Activated T-helper 1 cell treated with anti-CD3 and anti-CD28 coated beads, Interleukin-12 subunit alpha, Interleukin-12 subunit beta, Interleukin-2, Interleukin-4 antibody, amounts not matched to agents 30 ng/mL and 10 ng/mL and 1 ng/mL, durations not matched to agents 14 hours and 24 hours and 36 hours (primary cell): ENCODE results near the gene INSIG1. TPM values are rescaled to one million over a fixed set of nuclear protein-coding genes. Genes with fewer than 3 reads are reported as not detected.

Source experiments
- DNase-seq: peaks from one replicate; pipeline ENCODE4 v3.0.0; 2021; ENCODE audit warnings: low spot score
- H3K27ac Mint-ChIP-seq: one replicate; pipeline ENCODE4 v1.8.0; 2021; ENCODE audit warnings: mild to moderate bottlenecking, mixed read lengths
- H3K27me3 Mint-ChIP-seq: one replicate; pipeline ENCODE4 v1.8.0; 2022; ENCODE audit warnings: mild to moderate bottlenecking, moderate library complexity, mixed read lengths; ENCODE audit not compliant: insufficient read depth
- H3K36me3 Mint-ChIP-seq: one replicate; pipeline ENCODE4 v1.8.0; 2021; ENCODE audit warnings: low read depth, mixed read lengths
- H3K4me1 Mint-ChIP-seq: one replicate; pipeline ENCODE4 v1.8.0; 2021; ENCODE audit warnings: low read depth, mixed read lengths
- H3K4me3 Mint-ChIP-seq: one replicate; pipeline ENCODE4 v1.8.0; 2021; ENCODE audit warnings: mild to moderate bottlenecking, moderate library complexity, mixed read lengths
- H3K9me3 Mint-ChIP-seq: one replicate; pipeline ENCODE4 v1.8.0; 2021; ENCODE audit warnings: mixed read lengths
- intact Hi-C: fragments of 100-400 bp; cut with micrococcal nuclease; formaldehyde crosslinking; loops from one replicate; pipeline ENCODE4 v1.15.1; 2024
- total RNA-seq: library from RNA; stranded (reverse); gene quantifications from 2 replicates; pipeline ENCODE4 v1.2.3, GENCODE V29; 2022

The INSIG1 gene
- total RNA-seq, 1 donor from 2014 or later: 89.9 TPM

DNA sequence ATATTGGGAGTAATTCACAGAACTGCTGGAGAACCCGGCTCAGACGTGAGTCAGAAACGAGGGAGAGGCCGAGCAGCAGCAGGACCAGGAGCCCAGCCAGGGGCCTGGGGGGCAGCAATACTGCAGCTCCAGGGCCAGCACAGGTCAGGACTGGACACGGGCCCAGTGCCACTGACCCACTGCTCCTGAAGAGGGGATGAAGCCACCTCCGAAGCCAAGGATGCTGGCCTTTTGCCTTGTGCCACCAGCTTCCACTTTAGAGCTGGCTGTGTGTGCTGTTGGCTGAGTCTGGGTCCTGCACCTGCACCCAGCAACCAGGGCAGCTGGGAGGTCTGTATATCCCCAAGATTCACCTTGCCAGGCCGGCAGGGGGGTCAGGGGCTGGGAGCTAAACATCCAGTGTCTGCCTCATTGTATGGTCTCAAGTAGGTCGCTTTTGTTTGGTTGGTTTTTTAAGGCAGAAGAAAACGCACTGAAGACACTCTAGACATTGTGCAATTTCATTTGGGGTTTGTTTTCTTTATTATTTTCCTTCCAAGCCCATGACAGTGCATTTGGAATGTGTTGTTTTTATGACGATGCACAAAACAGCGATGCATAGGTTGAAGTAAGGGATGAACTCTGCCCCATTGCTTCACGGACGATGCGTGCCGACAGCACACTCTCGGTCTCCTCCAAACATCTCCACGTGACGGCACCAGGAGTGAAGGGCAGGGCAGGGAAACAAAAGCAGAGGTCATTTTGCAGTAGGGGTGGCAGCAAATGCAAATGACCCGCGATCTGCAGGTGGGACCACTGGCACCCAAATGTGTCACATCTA is 27.7 kb upstream of the INSIG1 start:
- Mint-ChIP-seq H3K4me3 (no peak overlapping the region), H3K27me3 (peaks cover 7% of the 10 kb centered on the region), H3K27ac (no peak overlapping the region), H3K4me1 (peaks cover 5% of the 10 kb centered on the region), H3K36me3 (no peaks in the 10 kb centered on the region), H3K9me3 (no peaks in the 10 kb centered on the region)
- intact Hi-C loops: no loop called here
- no peak for DNase-seq

DNA sequence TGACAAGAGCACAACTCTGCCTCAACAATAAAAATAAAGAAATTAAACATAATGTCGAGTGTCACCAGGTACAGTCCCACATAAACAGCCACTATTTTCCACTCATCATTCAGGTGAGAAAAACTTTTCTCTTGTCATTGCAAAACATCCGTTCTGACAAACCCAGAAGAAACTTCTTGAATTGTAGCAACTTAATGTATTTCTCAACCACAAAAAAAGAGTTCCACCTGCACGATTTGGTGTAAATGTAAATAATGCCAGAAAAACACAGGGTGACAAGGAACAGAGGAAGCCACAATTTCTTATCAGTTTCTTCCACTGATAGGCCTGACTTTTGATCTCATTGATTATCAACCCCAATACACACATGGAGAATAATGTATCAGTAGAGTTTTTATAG is 26.8 kb upstream of the INSIG1 start:
- Mint-ChIP-seq H3K27me3 (peaks cover 7% of the 10 kb centered on the region), H3K4me1 (peaks cover 5% of the 10 kb centered on the region), H3K27ac (no peak overlapping the region), H3K4me3 (no peak overlapping the region), H3K9me3 (no peaks in the 10 kb centered on the region), H3K36me3 (no peaks in the 10 kb centered on the region)
- intact Hi-C loops: no loop called here
- DNase-seq: no peak

DNA sequence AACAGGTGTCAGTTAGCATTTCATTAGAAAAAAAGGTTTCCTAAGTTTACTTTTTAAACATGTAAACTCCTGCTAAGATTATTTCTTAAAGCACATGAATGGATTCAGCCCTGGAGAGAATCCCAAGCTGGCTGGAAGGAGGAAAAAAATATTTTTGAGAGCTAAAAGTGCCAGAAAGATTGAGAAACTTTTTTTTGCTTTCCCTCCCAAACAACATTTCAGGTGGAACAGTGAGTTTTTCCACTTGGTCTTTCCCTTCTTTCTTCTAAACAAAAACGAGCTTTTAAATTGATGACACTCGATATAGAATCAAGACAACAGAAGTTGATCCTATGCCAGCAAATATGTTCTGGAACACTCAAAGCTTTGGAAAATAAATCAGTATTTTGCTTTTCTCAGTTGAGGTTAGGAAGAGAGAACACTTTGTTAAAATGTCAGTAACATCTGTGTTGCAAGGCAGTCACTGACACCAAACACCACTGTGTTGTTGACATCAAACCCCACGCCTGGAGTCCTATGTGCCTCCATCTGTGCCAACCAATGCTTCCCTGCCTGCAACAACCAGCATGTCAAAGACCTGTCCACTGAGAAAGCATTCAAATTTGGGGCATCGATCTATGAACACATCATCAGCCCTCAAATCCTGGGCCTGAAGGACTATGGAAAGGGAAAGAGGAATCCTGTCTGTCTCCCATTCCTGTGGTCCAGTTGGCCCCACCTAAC is 22.9 kb upstream of the INSIG1 start:
- H3K27ac Mint-ChIP-seq: no peak overlapping the region
- H3K4me3 Mint-ChIP-seq: no peak overlapping the region
- intact Hi-C loops: no loop called here
- H3K9me3 Mint-ChIP-seq: no peaks in the 10 kb centered on the region
- DNase-seq: no peak
- H3K4me1 Mint-ChIP-seq: peaks cover 20% of the 10 kb centered on the region
- H3K27me3 Mint-ChIP-seq: peaks cover 11% of the 10 kb centered on the region
- H3K36me3 Mint-ChIP-seq: no peaks in the 10 kb centered on the region

DNA sequence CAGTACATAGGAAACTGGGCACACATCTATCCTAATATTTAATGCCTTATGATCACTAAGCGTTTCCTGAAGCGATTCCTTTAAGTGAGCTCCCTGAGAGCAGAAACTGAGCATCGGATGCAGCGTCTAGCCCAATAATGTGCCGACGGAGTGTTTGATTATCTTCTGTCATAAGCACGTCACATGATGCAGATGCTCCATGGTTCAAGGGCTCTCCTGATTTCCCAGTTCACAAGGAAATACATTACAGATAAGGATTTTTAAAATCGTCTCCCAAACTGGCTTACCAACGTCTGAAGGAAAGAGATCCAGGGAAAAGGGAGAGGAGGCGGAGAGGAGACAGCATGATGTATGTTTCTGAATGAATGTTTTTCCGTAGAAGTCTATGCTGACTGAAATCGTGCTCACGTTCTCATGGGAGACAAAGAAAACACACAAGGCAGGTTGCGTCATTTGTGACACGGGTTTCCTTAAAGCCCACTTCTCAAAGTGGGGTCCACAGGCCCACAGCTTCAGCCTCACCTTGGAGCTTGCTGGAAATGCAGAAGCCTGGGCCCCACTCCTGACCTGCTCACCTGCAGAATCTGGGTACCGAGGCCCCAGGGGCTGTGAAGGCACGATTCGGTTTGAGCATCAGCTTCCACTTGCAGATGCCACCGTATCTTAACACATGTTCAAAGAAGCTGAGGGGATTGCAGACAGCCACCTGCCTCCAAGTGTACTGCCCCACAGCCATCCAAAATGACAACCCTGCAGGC is 21.5 kb upstream of the INSIG1 start:
- no peak overlapping the region for H3K4me3 Mint-ChIP-seq
- H3K4me1 Mint-ChIP-seq: peaks cover 25% of the 10 kb centered on the region
- no peak overlapping the region for H3K27ac Mint-ChIP-seq
- no peak for DNase-seq
- H3K9me3 Mint-ChIP-seq: no peaks in the 10 kb centered on the region
- peaks cover 15% of the 10 kb centered on the region for H3K27me3 Mint-ChIP-seq
- intact Hi-C loops: no loop called here
- no peaks in the 10 kb centered on the region for H3K36me3 Mint-ChIP-seq

- Mint-ChIP-seq H3K4me1 (peaks cover 25% of the 10 kb centered on the region), H3K4me3 (no peak overlapping the region), H3K36me3 (no peaks in the 10 kb centered on the region)
Measured at GRCh38 chr7:155276800-155277375, 20.8 kb upstream of the INSIG1 start.

GRCh38 chr7:155277385-155277994 is 20.2 kb upstream of the INSIG1 start:
- H3K4me3 Mint-ChIP-seq: no peak overlapping the region
- H3K27me3 Mint-ChIP-seq: peaks cover 15% of the 10 kb centered on the region
- H3K27ac Mint-ChIP-seq: no peak overlapping the region
- peaks cover 26% of the 10 kb centered on the region for H3K4me1 Mint-ChIP-seq
- no peaks in the 10 kb centered on the region for H3K9me3 Mint-ChIP-seq
- H3K36me3 Mint-ChIP-seq: no peaks in the 10 kb centered on the region
- DNase-seq: peak; percentile 6
- intact Hi-C loops: loop anchor here (1.0 kb wide), 1 partner anchor 22 kb away; no protein-coding TSS in a partner anchor

More at GRCh38 chr7:155276800-155277375, 20.8 kb upstream of the INSIG1 start:
- intact Hi-C loops: loop anchor here (1.0 kb wide), 1 partner anchor 22 kb away; no protein-coding TSS in a partner anchor
- Mint-ChIP-seq H3K9me3 (no peaks in the 10 kb centered on the region), H3K27ac (no peak overlapping the region), H3K27me3 (peaks cover 15% of the 10 kb centered on the region)
- no peak for DNase-seq

DNA sequence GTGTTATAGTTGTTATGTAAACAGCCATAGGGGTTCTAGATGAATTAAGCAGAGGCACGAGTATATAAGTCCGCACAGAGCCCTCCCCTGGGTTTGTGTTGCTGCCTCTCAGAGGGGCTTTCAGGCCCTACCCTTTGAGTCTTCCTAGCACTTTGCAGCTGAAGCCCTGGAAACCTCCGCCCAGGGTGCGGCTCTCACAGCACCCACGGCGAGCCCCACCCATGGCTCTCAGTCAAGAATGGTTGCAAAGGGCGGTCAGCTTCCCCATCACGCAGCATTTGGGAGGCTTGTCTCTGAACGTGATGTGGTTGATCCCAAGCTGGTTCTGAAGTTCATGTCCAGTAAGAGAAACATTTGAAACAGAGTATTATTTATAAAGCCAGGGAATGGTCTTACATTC is 18.8 kb upstream of the INSIG1 start:
- Mint-ChIP-seq H3K9me3 (no peaks in the 10 kb centered on the region), H3K27ac (no peak overlapping the region), H3K36me3 (no peaks in the 10 kb centered on the region), H3K4me1 (peaks cover 41% of the 10 kb centered on the region), H3K4me3 (no peak overlapping the region), H3K27me3 (peaks cover 11% of the 10 kb centered on the region)
- intact Hi-C loops: no loop called here
- DNase-seq: no peak

- no peak for DNase-seq
- intact Hi-C loops: no loop called here
- Mint-ChIP-seq H3K27me3 (peaks cover 8% of the 10 kb centered on the region), H3K36me3 (no peaks in the 10 kb centered on the region), H3K4me3 (no peak overlapping the region), H3K4me1 (peaks cover 51% of the 10 kb centered on the region), H3K9me3 (no peaks in the 10 kb centered on the region), H3K27ac (no peak overlapping the region)
Measured at GRCh38 chr7:155279787-155280445, 17.8 kb upstream of the INSIG1 start.

DNA sequence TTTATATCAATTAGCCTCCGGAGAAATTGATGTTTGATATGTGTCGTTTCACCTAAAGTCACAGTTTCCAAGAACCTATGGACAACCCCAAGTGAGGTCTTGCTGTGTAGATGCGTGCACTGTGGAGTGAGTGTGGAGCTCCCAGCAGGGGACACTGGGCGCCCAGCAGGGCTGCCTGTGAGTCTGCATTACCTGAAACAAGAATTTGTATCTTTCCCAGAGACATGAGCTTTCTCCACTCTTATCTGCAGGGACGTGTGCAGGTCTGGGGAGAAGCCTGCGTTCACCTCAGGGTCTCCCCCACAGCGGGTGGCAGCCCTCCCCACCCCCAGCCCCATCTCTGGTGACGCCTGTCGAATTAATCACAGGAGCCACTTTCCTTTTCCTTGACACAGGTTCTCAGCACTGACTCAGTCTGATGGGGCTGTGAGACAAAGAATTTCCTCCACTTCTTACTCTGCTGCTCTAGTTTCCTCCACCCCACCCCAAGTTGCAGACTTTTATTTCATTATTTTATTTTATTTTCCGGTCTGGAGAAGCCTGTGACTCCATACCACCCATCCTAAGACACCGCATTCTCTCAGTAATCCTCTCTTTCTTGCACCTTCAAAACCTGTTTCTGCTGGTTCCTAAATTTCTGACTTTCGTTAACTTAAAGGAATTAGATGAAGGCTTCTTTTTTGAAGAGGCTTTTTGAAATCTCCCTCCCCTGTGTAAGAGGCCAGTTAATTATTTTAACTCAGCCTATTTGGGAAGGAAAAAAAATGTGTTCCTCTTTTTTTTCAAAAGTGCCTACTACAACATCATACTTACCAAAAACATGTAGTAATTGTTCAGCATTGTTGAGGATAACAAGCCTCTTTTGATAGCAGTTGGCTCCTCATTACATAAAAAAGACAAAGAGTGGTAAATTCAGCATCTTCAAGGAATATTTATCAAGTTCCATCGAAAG is 17.0 kb upstream of the INSIG1 start:
- no peaks in the 10 kb centered on the region for H3K9me3 Mint-ChIP-seq
- intact Hi-C loops: no loop called here
- no peaks in the 10 kb centered on the region for H3K36me3 Mint-ChIP-seq
- H3K27me3 Mint-ChIP-seq: peaks cover 8% of the 10 kb centered on the region
- DNase-seq: no peak
- H3K4me1 Mint-ChIP-seq: peaks cover 59% of the 10 kb centered on the region
- H3K27ac Mint-ChIP-seq: no peak overlapping the region
- no peak overlapping the region for H3K4me3 Mint-ChIP-seq

DNA sequence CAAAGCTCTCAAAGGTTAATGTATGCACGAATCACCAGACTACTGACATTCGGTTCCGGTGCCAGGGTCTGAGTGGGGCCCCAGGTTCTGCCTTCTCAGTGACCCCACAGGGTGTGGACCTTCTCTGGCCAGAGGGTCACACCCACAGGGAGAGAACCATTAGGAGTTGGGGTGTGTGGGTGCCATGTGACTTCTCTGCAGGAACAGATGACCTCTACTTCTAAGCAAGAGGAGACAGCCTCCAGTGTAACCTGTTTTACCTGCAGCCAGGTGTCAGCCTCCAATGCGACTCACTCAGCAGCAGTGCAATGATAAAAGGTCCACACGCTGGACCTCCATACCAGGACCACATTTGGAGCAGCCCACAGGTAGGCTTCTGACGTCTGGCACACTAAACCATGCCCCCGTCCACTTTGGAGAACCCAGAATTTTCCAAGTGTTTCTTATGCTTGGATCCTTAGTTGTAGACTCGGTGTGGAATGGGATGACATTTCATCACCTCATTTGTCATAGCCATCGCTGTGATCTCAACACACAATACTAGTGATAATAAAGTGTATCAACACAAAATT is 16.2 kb upstream of the INSIG1 start:
- Mint-ChIP-seq H3K4me1 (peaks cover 66% of the 10 kb centered on the region), H3K4me3 (no peak overlapping the region), H3K36me3 (no peaks in the 10 kb centered on the region), H3K27me3 (peaks cover 8% of the 10 kb centered on the region), H3K27ac (no peak overlapping the region), H3K9me3 (no peaks in the 10 kb centered on the region)
- intact Hi-C loops: no loop called here
- DNase-seq: no peak

DNA sequence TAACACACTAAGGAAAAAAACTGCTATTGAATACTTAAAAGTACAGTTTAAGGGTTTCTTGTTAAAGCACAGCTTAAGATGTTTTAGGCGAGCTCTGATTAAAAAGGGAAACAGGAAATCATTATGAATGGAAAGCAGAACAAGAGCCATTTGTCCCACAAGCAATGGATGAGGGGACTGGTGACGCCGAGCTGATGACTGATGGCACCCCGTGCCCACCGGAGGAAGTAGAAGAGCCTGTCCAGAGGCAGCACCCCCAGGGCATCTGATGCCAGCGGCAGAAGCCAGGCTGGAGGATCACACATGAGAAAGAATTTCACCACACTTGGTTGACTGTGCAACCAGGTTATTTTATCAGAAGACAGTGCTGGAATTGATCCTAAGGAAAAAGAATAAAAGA is 15.0 kb upstream of the INSIG1 start:
- H3K27me3 Mint-ChIP-seq: peaks cover 8% of the 10 kb centered on the region
- no peak for DNase-seq
- H3K36me3 Mint-ChIP-seq: peaks cover 4% of the 10 kb centered on the region
- no peak overlapping the region for H3K4me3 Mint-ChIP-seq
- peak overlapping the region; percentile 35 for H3K27ac Mint-ChIP-seq
- intact Hi-C loops: loop anchor here (1.0 kb wide), 1 partner anchor 77 kb away; no protein-coding TSS in a partner anchor
- peaks cover 4% of the 10 kb centered on the region for H3K9me3 Mint-ChIP-seq
- H3K4me1 Mint-ChIP-seq: peaks cover 78% of the 10 kb centered on the region
